CD8-positive, alpha-beta memory T cell (primary cell): ENCODE measurements around the gene UFD1. TPM values are rescaled to one million over a fixed set of nuclear protein-coding genes. Genes with fewer than 3 reads are reported as not detected.

Experiments used
- CTCF ChIA-PET: fragments of 350-600 bp; sonication (Branson Sonifier 250); formaldehyde crosslinking; loops from one replicate; lab custom pipeline; 2021; ENCODE audit warnings: antibody characterized with exemption; lab: Charles Lee
- POLR2A ChIA-PET: fragments of 350-600 bp; sonication (Branson Sonifier 250); formaldehyde crosslinking; loops from one replicate; lab custom pipeline; 2021; ENCODE audit warnings: antibody characterized with exemption; lab: Charles Lee
- DNase-seq, 5 donors: peaks; one replicate each; pipeline versions ENCODE4 v3.0.0 to v3.0.0-alpha.2; 2020 to 2022; ENCODE audit warnings: mixed read lengths in 1 of 5
- H3K27ac ChIP-seq: one replicate; pipeline ENCODE4 v1.7.0; 2013; ENCODE audit warnings: low read depth, mild to moderate bottlenecking, low read length, moderate library complexity
- H3K27me3 ChIP-seq: 2 replicates; pipeline ENCODE4 v1.7.0; 2013; ENCODE audit warnings: low read length, mild to moderate bottlenecking; ENCODE audit not compliant: insufficient read depth, poor library complexity, severe bottlenecking
- H3K36me3 ChIP-seq: 2 replicates; pipeline ENCODE4 v1.7.0; 2013; ENCODE audit warnings: mild to moderate bottlenecking, low read length, moderate library complexity; ENCODE audit not compliant: insufficient read depth
- H3K4me1 ChIP-seq: 2 replicates; pipeline ENCODE4 v1.7.0; 2013; ENCODE audit warnings: mild to moderate bottlenecking, low read length, moderate library complexity; ENCODE audit not compliant: insufficient read depth
- H3K4me3 ChIP-seq: 2 replicates; pipeline ENCODE4 v1.7.0; 2013; ENCODE audit warnings: mild to moderate bottlenecking, low read length
- H3K9me3 ChIP-seq: 2 replicates; pipeline ENCODE4 v1.7.0; 2013; ENCODE audit warnings: mild to moderate bottlenecking, low read length
- H3K27ac Mint-ChIP-seq, 8 donors: one replicate each; pipeline ENCODE4 v1.8.0; 2020 to 2021; ENCODE audit warnings: mixed read lengths in 8 of 8, mild to moderate bottlenecking in 6 of 8, inconsistent platforms in 3 of 8, moderate library complexity in 3 of 8
- H3K27me3 Mint-ChIP-seq, 2 donors: one replicate each; pipeline ENCODE4 v1.8.0; 2020 to 2021; ENCODE audit warnings: mixed read lengths in 2 of 2, mild to moderate bottlenecking in 1 of 2, moderate library complexity in 1 of 2
- H3K36me3 Mint-ChIP-seq, 3 donors: one replicate each; pipeline ENCODE4 v1.8.0; 2020 to 2021; ENCODE audit warnings: mixed read lengths in 3 of 3, inconsistent platforms in 1 of 3, mild to moderate bottlenecking in 1 of 3
- H3K4me1 Mint-ChIP-seq, 3 donors: one replicate each; pipeline ENCODE4 v1.8.0; 2020 to 2021; ENCODE audit warnings: mixed read lengths in 3 of 3, inconsistent platforms in 1 of 3, mild to moderate bottlenecking in 1 of 3
- H3K4me3 Mint-ChIP-seq, 7 donors: one replicate each; pipeline ENCODE4 v1.8.0; 2020 to 2021; ENCODE audit warnings: mixed read lengths in 7 of 7, mild to moderate bottlenecking in 6 of 7, moderate library complexity in 4 of 7, inconsistent platforms in 2 of 7
- H3K9me3 Mint-ChIP-seq, 5 donors: one replicate each; pipeline ENCODE4 v1.8.0; 2020 to 2022; ENCODE audit warnings: mixed read lengths in 5 of 5, mild to moderate bottlenecking in 3 of 5, moderate library complexity in 2 of 5, inconsistent platforms in 1 of 5
- polyA plus RNA-seq: library from polyadenylated mRNA; unstranded; fragments of 300-500 nt; fragmentation: Illumina TruSeq; gene quantifications from one replicate; pipeline ENCODE4 v1.2.3, GENCODE V29; 2021
- total RNA-seq, 2 experiments: library from RNA; stranded (reverse); gene quantifications; one replicate each; pipeline ENCODE4 v1.2.3, GENCODE V29; 2021

The UFD1 gene
- total and polyA plus RNA-seq, 3 experiments from 2014 or later = 82.7 to 88.8 (median 87.3) TPM

DNA sequence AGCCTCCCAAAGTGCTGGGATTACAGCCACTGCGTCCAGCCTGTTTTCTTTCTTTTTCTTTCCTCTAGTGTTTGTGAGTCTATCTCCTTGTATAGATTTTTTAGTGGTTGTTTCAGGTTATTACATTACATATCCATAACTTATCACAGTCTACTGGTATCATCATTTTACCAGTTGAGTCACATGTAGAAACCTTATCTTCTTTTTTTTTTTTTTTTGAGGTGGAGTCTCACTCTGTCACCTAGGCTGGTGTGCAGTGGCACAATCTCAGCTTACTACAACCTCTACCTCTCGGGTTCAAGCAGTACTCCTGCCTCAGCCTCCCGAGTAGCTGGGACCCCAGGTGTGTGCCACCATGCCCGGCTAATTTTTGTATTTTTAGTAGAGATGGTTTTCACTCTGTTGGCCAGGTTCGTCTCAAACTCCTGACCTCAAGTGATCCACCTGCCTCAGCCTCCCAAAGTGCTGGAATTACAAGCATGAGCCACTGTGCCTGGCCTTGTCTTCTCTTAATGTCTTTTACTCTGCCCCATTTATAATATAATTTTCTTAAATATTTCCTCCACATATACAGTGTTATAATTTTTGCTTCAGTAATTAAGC is 11.7 kb upstream of the UFD1 start:
- POLR2A ChIA-PET = no interaction called here
- no peaks in the 10 kb centered on the region for H3K36me3 ChIP-seq
- H3K4me3 ChIP-seq = no peak overlapping the region
- H3K9me3 ChIP-seq = no peaks in the 10 kb centered on the region
- H3K36me3 Mint-ChIP-seq = no peaks in the 10 kb centered on the region
- DNase-seq = no peak
- H3K27me3 Mint-ChIP-seq = no peaks in the 10 kb centered on the region
- H3K27ac Mint-ChIP-seq = no peak overlapping the region
- H3K4me3 Mint-ChIP-seq = no peak overlapping the region
- no peaks in the 10 kb centered on the region for H3K4me1 ChIP-seq
- H3K27me3 ChIP-seq = no peaks in the 10 kb centered on the region
- peaks cover 0 to 5% (median 0%) of the 10 kb centered on the region in 3 donors for H3K4me1 Mint-ChIP-seq
- H3K9me3 Mint-ChIP-seq = no peaks in the 10 kb centered on the region
- no peak overlapping the region for H3K27ac ChIP-seq
- CTCF ChIA-PET = no interaction called here

DNA sequence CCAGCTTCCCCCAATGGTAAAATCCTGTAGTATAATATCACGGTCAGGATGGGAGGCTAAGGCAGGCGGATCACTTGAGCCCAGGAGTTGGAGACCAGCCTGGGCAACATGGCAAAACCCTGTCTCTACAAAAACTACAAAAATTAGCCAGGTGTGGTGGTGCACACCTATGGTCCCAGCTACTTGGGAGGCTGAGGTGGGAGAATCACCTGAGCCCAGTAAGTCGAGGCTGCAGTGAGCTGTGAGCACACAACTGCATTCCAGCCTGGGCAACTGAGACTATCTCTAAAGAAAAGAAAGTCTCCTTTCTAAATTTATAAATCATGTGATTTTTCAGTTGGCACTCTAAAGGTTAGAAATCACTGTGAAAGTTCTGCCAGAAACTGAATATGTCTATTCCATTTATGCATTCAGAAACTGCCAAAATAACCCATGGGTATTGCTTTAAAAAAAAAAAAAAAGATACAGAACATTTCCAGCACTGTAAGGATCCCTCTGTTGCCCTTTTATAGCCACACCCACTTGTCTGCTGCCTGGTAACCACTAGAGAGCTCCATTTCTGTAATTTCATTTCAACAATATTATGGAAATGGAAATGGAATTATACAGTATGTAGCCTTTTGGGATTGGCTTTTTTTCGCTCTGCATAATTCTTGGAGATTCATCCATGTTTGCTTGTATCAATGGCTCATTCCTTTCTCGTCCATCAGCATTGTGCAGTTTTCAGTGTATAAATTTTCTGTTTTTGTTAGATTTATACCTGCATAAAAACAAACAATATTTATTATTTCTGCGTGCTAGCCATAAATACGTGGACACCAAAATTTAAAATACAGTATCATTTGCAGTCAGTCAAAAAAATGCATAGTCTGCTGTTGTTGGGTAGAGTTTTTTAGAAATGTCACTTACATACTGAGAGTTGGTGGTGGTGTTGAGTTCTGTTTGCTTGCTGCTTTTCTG is 10.2 kb upstream of the UFD1 start:
- no peak for DNase-seq
- Histone ChIP-seq H3K27ac (no peak overlapping the region), H3K27me3 (no peaks in the 10 kb centered on the region), H3K9me3 (no peaks in the 10 kb centered on the region), H3K4me1 (no peaks in the 10 kb centered on the region), H3K4me3 (no peak overlapping the region), H3K36me3 (no peaks in the 10 kb centered on the region)
- Mint-ChIP-seq H3K9me3 (no peaks in the 10 kb centered on the region), H3K36me3 (no peaks in the 10 kb centered on the region), H3K27ac (no peak overlapping the region), H3K27me3 (no peaks in the 10 kb centered on the region), H3K4me3 (no peak overlapping the region), H3K4me1 (peaks cover 0 to 5% (median 0%) of the 10 kb centered on the region in 3 donors)
- CTCF ChIA-PET = interaction anchor here (1.0 kb wide), 1 partner anchor 10 kb away, joined by 3 read pairs; the partner anchor contains the start of gene CDC45
- POLR2A ChIA-PET = no interaction called here

DNA sequence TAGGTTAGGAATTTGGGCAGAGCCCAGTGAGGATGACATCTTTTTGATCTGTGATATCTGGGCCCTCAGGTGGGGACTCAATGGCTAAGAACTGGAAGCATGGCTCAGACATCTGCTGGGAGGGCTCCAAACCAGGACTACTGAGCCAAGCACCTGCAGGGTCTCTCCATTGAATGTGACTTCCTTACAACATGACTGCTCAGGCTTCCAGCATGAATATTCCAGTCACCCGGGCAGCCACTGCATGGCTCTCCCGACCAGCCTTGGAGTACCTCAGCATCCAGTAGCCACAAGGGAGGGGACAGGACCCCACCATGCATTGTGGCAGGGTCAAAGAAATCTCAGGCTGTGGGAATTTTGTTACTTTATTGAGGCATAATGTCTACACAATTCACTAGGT is 9.3 kb upstream of the UFD1 start:
- Histone ChIP-seq H3K27me3 (no peaks in the 10 kb centered on the region), H3K4me1 (no peaks in the 10 kb centered on the region), H3K27ac (no peak overlapping the region), H3K9me3 (no peaks in the 10 kb centered on the region), H3K4me3 (no peak overlapping the region), H3K36me3 (no peaks in the 10 kb centered on the region)
- H3K36me3 Mint-ChIP-seq = no peaks in the 10 kb centered on the region
- no peaks in the 10 kb centered on the region for H3K9me3 Mint-ChIP-seq
- ChIA-PET CTCF (interaction anchor here (1.0 kb wide), 1 partner anchor 9 kb away, joined by 3 read pairs; the partner anchor contains the start of gene CDC45), POLR2A (interaction anchor here (0.7 kb wide), 2 partner anchors 9 to 37 kb away, joined by 5 to 6 read pairs; partner anchors contain the start of gene CDC45)
- peak overlapping the region in 1 of 8 donors; percentile 47 for H3K27ac Mint-ChIP-seq
- no peaks in the 10 kb centered on the region for H3K27me3 Mint-ChIP-seq
- DNase-seq = no peak
- H3K4me1 Mint-ChIP-seq = peaks cover 0 to 5% (median 0%) of the 10 kb centered on the region in 3 donors
- no peak overlapping the region for H3K4me3 Mint-ChIP-seq

DNA sequence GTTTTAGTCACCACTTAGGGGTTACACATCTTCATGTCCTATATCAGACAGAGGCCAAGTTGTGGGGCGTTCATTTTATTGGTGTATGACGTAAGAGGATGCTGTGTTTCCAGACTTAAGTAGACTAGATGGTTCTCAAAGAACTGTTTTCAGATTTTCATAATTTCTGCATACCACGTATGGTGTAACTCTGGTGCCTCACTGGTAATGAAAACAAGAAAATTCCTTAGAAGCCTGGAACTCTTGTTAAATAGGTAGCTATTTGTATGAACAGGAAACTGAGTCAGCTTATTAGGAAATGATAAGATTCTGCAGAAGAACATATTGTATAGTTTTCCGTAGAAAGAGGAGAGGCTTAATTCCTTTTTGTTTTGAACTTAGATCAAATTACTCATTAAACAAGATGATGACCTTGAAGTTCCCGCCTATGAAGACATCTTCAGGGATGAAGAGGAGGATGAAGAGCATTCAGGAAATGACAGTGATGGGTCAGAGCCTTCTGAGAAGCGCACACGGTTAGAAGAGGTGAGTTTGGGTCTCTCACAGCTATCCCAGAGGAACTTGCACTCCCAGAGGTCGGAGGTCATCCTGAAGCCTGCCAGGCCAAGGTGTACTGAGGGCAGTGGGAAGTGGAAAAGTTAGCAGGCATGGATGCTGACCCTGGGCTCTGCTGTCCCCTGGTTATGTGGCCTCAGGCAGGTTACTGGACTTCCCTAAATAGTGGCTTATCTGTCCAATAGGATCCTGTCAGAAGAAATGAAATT is 4.7 kb upstream of the UFD1 start:
- DNase-seq = no peak
- Mint-ChIP-seq H3K27ac (no peak overlapping the region), H3K27me3 (no peaks in the 10 kb centered on the region), H3K4me3 (no peak overlapping the region), H3K36me3 (peaks cover 0 to 3% (median 0%) of the 10 kb centered on the region in 3 donors), H3K4me1 (peaks cover 7 to 11% (median 10%) of the 10 kb centered on the region in 3 donors), H3K9me3 (no peaks in the 10 kb centered on the region)
- CTCF ChIA-PET = no interaction called here
- no peaks in the 10 kb centered on the region for H3K36me3 ChIP-seq
- H3K9me3 ChIP-seq = no peaks in the 10 kb centered on the region
- no peak overlapping the region for H3K4me3 ChIP-seq
- no peak overlapping the region for H3K27ac ChIP-seq
- H3K4me1 ChIP-seq = no peaks in the 10 kb centered on the region
- no peaks in the 10 kb centered on the region for H3K27me3 ChIP-seq
- POLR2A ChIA-PET = no interaction called here

DNA sequence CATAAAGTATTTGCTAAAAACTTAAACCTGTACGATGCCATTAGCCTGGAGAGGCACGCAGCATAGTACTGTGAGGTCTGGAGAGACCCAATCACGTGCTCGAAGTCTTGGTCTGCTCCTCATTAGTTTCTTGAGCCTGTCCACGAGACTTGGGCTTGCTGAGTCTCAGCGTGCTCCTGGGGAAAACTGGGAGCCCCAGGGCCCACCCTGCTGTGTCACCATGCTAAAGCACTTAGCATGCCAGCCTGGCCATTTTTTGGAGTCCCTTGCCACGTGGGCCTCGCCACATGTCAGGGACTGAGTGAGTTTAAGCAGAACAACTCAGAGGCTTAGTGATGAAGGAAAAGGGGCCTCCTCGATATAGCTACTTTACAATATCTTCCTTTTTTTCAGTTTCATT is 3.3 kb upstream of the UFD1 start:
- Histone ChIP-seq H3K27me3 (no peaks in the 10 kb centered on the region), H3K36me3 (no peaks in the 10 kb centered on the region), H3K9me3 (no peaks in the 10 kb centered on the region), H3K4me1 (peaks cover 8% of the 10 kb centered on the region), H3K4me3 (no peak overlapping the region), H3K27ac (no peak overlapping the region)
- peaks cover 0 to 9% (median 0%) of the 10 kb centered on the region in 3 donors for H3K36me3 Mint-ChIP-seq
- H3K4me1 Mint-ChIP-seq = peaks cover 17 to 21% (median 21%) of the 10 kb centered on the region in 3 donors
- no peaks in the 10 kb centered on the region for H3K9me3 Mint-ChIP-seq
- CTCF ChIA-PET = no interaction called here
- POLR2A ChIA-PET = no interaction called here
- H3K27me3 Mint-ChIP-seq = no peaks in the 10 kb centered on the region
- H3K4me3 Mint-ChIP-seq = peak overlapping the region in 1 of 7 donors; percentile 7
- no peak overlapping the region for H3K27ac Mint-ChIP-seq
- DNase-seq = no peak

DNA sequence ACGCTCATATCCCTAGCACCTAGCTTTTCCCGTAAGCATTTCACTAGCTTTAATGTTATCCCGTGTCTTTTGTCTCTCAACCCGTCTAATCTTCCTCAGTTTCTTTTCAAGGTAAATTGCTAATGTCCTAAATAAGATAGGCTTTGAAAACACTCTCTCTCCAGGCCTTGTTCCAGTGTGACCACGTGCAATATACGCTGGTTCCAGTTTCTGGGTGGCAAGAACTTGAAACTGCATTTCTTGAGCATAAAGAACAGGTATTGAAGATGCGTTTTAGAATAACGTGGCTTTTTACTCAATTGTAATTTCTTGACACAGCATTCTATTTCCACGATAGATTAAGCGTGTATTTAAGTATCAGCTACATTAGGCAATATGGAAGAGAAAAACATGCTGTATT is 1.8 kb upstream of the UFD1 start:
- Histone ChIP-seq H3K4me3 (peak overlapping the region; percentile 85), H3K4me1 (peaks cover 11% of the 10 kb centered on the region), H3K36me3 (peaks cover 4% of the 10 kb centered on the region), H3K27me3 (no peaks in the 10 kb centered on the region), H3K27ac (peak overlapping the region; percentile 100), H3K9me3 (no peaks in the 10 kb centered on the region)
- peaks cover 0 to 13% (median 0%) of the 10 kb centered on the region in 3 donors for H3K36me3 Mint-ChIP-seq
- H3K27me3 Mint-ChIP-seq = no peaks in the 10 kb centered on the region
- H3K9me3 Mint-ChIP-seq = no peaks in the 10 kb centered on the region
- CTCF ChIA-PET = no interaction called here
- POLR2A ChIA-PET = no interaction called here
- peak overlapping the region in 6 of 7 donors; percentile 88 to 96 (median 93) for H3K4me3 Mint-ChIP-seq
- DNase-seq = no peak
- peak overlapping the region in 2 of 8 donors; percentile 58 to 99 for H3K27ac Mint-ChIP-seq
- peaks cover 23 to 33% (median 31%) of the 10 kb centered on the region in 3 donors for H3K4me1 Mint-ChIP-seq

DNA sequence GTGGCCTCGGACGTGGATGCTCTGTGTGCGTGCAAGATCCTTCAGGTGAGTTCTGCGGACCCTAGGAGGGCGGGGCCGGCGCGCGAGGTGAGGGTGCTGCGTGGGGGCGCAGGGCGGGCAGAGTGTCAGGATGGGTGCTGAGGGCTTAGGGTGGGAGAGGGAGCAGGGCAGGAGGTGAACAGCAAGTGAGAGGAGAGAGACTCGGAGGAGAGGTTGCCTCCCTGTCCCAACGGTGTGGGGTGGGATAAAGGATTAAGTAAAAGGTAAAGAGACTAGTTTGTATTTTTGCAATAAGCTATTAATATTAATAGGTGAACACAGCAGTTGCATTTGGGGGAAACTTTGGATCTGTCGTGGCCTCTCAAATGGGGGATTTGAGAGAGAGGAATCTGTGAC is 1.2 kb upstream of the UFD1 start:
- no peaks in the 10 kb centered on the region for H3K9me3 Mint-ChIP-seq
- no peak for DNase-seq
- peak overlapping the region in 5 of 8 donors; percentile 73 to 100 (median 99) for H3K27ac Mint-ChIP-seq
- peaks cover 28 to 39% (median 37%) of the 10 kb centered on the region in 3 donors for H3K4me1 Mint-ChIP-seq
- no peaks in the 10 kb centered on the region for H3K9me3 ChIP-seq
- H3K4me3 ChIP-seq = peak overlapping the region; percentile 85
- POLR2A ChIA-PET = interaction anchor here (0.9 to 1.3 kb wide), 7 partner anchors 33 to 540 kb away, joined by 3 to 11 read pairs (median 7); partner anchors contain the start of genes C22orf39, CLTCL1, DGCR2 and ESS2
- peaks cover 0 to 16% (median 2%) of the 10 kb centered on the region in 3 donors for H3K36me3 Mint-ChIP-seq
- peak overlapping the region; percentile 100 for H3K27ac ChIP-seq
- CTCF ChIA-PET = interaction anchor here (1.0 to 1.8 kb wide), 2 partner anchors 9 to 336 kb away, joined by 3 to 7 read pairs; partner anchors contain the start of gene ESS2
- peaks cover 4% of the 10 kb centered on the region for H3K36me3 ChIP-seq
- H3K4me3 Mint-ChIP-seq = peak overlapping the region; percentile 88 to 99 (median 93)
- no peaks in the 10 kb centered on the region for H3K27me3 ChIP-seq
- peaks cover 11% of the 10 kb centered on the region for H3K4me1 ChIP-seq
- H3K27me3 Mint-ChIP-seq = no peaks in the 10 kb centered on the region
